GDM1 (cell line): ENCODE measurements around the gene GRID2.
"Not testable (repeated sequence)": the region's sequence is repeated elsewhere in the genome, so short reads cannot be mapped to it uniquely, and the experiment has no call there.

Experiments
- DNase-seq: peaks from one replicate; lab custom pipeline; 2025; lab: John Stamatoyannopoulos, UW

Gene GRID2

DNA sequence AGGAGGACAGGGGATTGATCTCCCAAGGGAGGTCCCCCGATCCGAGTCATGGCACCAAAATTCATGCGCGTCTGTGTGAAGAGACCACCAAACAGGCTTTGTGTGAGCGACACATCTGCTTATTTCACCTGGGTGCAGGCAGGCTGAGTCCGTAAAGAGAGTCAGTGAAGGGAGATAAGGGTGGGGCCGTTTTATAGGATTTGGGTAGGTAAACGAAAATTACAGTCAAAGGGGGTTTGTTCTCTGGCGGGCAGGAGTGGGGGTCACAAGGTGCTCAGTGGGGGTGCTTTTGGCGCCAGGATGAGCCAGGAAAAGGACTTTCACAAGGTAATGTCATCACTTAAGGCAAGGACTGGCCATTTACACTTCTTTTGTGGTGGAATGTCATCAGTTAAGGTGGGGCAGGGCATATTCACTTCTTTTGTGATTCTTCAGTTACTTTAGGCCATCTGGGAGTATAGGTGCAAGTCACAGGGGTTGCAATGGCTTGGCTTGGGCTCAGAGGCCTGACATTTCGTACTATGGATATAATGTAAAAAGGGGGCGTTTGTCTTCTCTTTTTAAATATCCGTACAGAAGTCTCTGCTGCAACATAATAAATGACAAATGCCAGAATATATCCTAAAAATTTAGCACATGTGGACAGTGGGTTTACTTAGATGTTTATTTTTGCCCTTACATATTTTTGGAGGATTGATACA, 140.5 kb downstream of the GRID2 start:
- not testable (repeated sequence) for DNase-seq

DNA sequence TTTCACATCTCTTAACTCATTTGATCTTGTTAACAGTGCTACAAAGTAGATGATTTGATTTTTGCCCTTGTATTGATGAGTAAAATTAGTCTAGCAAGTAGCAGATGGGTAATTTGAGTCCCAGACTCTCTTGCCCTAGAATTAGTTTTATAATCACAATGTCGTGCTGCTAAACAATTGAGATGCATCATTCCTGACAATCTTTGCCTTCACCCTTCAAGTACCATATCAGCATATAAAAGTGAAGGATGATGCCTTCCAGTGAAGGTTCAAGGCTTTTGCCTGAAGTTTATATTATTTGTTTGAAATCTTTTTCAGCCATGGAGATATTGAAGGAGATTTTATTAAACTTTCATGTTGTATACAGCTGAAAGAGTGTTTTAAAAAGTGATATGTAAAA, 141.4 kb downstream of the GRID2 start:
- no peak for DNase-seq

- DNase-seq, result no peak
Measured at GRCh38 chr4:92447255-92447905, 143.6 kb downstream of the GRID2 start.

GRCh38 chr4:92448176-92448575, 144.4 kb downstream of the GRID2 start:
- not testable (repeated sequence) for DNase-seq

DNA sequence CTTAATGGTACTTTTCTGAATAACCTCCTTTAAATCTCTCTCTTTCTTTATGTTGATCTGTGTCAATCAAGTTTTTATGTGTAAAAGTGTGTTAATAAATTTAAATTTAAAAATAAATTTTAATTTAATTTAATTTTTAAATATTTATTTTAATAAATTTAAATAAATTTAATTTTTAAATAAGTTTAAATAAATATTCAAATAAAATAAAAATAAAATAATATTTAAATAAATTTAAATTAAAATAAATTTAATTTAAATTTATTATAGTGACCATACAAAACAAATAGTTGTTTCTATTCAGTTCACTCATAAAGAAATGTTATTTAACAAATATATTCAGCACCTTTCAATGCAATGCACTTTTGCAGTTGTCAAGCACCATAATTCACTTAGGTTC, 146.9 kb downstream of the GRID2 start:
- DNase-seq, result no peak

DNA sequence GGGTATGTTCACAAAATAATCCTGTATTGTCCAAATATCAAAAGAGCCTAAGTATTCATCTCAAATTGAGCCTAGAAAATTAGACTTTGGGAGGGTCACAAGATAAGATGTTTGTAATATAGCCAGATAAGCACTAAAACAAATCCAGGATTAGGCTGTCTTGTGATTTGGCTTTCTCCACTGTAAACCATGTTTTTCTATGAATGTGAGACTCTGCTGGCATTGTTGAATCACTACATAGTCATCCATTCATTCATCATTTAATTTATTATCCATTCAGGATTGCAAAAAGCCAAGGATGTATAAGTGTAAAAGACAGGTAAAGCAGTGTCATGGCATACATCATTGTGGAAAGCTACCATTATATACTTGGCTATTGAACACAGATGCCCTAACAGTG, 148.0 kb downstream of the GRID2 start:
- no peak for DNase-seq

DNA sequence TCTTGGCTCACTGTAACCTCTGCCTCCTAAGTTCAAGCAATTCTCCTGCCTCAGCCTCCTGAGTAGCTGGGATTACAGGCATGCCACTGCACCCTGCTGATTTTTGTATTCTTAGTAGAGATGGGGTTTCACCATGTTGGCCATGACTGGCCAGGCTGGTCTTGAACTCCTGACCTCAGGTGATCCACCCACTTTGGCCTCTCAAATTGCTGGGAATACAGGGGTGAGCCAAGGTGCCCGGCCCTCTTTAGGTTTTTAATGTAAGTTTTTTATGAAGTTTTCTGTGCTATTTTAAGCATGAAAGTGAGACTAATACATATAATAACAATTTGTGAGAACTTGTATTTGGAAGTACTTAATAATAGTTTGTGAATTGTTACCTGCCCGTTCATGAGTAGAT, 148.6 kb downstream of the GRID2 start:
- not testable (repeated sequence) for DNase-seq

- no peak for DNase-seq
Measured at GRCh38 chr4:92455329-92455839, 151.6 kb downstream of the GRID2 start.

DNA sequence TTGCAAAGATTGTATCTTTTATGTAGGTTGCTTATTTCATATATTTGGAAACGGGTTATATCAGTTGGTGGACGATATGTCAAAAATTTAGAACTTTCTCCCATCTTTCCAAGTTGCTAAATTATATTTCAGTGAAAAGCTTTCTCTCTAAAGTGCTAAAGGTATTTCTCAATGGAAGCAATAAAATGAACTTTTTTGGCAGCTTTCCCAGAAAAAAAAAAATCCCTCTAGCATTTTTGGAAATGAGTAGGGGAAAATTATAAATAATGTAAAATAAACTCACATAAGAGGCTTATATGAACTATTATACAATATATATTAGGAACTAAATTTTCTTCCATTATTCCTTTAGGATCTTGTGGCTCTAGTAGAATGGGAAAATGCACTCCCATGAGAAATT, 152.2 kb downstream of the GRID2 start:
- DNase-seq, result no peak

GRCh38 chr4:92461732-92462131, 158.0 kb downstream of the GRID2 start:
- DNase-seq, result no peak

GRCh38 chr4:92477298-92477697, 173.5 kb downstream of the GRID2 start:
- DNase-seq, result no peak

DNA sequence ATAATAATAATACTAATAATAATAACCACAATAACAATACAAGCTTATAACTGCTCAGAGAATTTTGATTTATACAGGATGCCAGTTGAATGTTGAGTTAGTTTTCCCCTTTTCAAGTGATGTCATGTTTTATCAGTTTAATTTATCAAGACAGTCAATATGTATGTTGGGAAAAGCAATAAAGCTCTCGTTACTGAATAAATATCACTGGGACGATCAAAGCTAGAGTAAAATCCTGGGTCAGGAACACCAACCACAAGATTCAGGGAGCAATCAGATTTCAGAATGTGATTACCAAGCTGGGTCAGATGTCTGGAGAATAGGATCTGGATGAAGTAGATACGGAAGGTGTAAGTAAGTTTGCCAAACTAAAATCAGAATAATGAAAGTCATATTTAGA, 179.6 kb downstream of the GRID2 start:
- DNase-seq, result no peak

- no peak for DNase-seq
Measured at GRCh38 chr4:92488496-92488895, 184.7 kb downstream of the GRID2 start.

GRCh38 chr4:92497141-92497540, 193.4 kb downstream of the GRID2 start:
- DNase-seq, result no peak

DNA sequence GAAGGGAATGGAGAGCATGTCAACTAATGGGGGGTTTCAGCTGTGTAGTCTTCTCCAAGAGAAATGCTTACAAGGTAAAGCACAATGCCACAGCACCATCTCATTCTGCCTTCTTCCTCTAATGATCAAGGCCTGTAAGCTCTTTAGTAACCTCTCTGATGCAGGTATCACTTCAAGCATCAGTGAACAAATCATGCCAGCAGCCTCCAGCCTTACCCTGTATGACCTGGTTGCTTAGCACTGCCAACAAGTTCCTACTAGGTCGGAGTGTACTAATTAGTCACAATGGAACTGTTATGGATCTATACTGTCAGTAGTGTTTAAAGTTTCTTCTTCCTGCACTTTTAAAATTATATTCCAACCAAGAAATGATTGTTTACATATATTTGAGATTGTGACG, 197.7 kb downstream of the GRID2 start:
- no peak for DNase-seq

DNA sequence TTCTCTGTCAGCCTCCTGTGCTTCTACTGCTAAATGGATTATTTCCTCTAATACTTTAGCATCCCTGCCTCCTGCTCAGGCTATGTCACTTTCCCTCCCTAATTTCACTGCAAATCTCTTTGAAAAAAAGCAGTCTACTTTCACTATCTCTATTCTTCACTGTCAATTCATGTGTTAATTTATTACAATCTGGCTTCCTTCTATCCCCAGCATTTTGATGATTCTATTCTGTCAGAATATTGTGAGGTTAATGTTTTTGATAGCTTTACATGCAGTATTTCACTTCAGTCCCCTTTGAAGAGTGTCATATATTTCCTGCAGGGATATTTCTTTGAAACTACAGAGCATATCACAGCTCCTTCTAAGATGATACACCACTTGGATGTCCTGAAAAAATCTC, 203.2 kb downstream of the GRID2 start:
- no peak for DNase-seq

- no peak for DNase-seq
Measured at GRCh38 chr4:92514627-92515026, 210.9 kb downstream of the GRID2 start.

- no peak for DNase-seq
Measured at GRCh38 chr4:92516450-92516849, 212.7 kb downstream of the GRID2 start.

DNA sequence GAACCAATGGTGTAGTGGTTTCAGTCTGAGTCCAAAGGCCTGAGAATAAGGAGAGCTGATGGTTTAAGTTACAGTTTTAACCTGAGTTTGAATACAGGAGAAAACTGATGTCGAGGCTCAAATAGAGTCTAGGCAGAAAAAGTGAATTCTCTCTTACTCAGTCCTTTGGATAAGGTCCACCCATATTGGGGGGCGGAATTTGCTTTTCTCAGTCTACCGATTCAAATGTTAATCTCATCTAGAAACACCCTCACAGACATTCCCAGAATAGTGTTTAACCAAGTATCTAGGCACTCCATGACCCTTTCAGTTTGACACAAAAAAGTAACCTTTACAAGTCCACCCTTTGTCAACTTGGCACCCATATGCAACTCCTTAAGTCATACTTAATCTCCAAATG, 216.0 kb downstream of the GRID2 start:
- DNase-seq, result no peak

DNA sequence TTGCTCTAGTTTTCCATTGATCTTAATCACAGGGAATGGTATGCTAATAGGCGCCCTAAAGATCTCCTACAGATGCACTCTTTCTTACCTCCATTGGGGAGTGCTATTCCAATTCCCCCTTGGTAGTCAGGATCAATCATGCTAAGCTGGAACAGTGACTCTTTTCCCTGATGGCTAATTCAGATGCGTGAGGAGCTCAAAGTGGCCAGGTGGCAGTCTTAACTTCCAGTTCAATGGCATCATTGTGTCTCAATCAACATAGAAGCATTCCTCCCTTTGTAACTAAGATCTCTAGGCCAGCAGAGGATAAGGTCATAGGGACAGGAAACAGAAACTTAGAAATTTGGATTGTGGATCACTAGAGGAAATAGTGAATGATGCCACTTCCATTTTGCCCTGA, 216.8 kb downstream of the GRID2 start:
- no peak for DNase-seq

- DNase-seq, result no peak
Measured at GRCh38 chr4:92521941-92522340, 218.2 kb downstream of the GRID2 start.

DNA sequence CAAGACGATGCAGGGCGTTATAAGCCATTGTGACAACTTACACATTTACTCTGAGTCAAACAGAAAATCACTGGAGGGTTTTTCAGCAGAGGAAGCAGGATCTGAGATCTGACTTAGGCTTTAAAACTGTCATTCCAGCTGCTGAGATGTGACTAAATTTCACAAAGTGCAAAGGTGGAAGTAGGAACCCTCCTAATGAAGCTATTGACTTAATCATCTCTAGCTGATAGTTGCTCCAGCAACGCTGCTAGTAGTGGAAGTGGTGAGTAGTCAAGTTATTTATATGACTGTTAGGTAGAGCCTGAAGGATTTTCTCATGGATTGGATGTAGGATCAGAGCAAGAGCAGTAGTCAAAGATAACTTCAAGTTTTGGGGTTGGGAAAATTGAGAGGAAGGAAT, 218.6 kb downstream of the GRID2 start:
- no peak for DNase-seq

GRCh38 chr4:92524131-92524530, 220.4 kb downstream of the GRID2 start:
- DNase-seq, result no peak

- DNase-seq, result no peak
Measured at GRCh38 chr4:92528541-92528940, 224.8 kb downstream of the GRID2 start.
